ENCODE results near the gene METAP1D.

Gene METAP1D

GRCh38 chr2:172011812-172012575, 12.2 kb downstream of the METAP1D start:
- TF ChIP-seq, protein P1, sequence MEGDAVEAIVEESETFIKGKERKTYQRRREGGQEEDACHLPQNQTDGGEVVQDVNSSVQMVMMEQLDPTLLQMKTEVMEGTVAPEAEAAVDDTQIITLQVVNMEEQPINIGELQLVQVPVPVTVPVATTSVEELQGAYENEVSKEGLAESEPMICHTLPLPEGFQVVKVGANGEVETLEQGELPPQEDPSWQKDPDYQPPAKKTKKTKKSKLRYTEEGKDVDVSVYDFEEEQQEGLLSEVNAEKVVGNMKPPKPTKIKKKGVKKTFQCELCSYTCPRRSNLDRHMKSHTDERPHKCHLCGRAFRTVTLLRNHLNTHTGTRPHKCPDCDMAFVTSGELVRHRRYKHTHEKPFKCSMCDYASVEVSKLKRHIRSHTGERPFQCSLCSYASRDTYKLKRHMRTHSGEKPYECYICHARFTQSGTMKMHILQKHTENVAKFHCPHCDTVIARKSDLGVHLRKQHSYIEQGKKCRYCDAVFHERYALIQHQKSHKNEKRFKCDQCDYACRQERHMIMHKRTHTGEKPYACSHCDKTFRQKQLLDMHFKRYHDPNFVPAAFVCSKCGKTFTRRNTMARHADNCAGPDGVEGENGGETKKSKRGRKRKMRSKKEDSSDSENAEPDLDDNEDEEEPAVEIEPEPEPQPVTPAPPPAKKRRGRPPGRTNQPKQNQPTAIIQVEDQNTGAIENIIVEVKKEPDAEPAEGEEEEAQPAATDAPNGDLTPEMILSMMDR (IDR thresholded peaks at IDR 0.05; ENCODE audit: borderline replicate concordance, insufficient read depth, low read depth, low read length) = no peak

GRCh38 chr2:172012677-172013391, 13.1 kb downstream of the METAP1D start:
- no peak overlapping the region for H3K4me3 ChIP-seq (ENCODE audit: low read depth, low read length)
- TF ChIP-seq, protein P1 (IDR thresholded peaks at IDR 0.05; ENCODE audit: borderline replicate concordance, insufficient read depth, low read depth, low read length) = no peak

More at GRCh38 chr2:172011812-172012575, 12.2 kb downstream of the METAP1D start:
- no peak overlapping the region for H3K4me3 ChIP-seq (ENCODE audit: low read depth, low read length)

DNA sequence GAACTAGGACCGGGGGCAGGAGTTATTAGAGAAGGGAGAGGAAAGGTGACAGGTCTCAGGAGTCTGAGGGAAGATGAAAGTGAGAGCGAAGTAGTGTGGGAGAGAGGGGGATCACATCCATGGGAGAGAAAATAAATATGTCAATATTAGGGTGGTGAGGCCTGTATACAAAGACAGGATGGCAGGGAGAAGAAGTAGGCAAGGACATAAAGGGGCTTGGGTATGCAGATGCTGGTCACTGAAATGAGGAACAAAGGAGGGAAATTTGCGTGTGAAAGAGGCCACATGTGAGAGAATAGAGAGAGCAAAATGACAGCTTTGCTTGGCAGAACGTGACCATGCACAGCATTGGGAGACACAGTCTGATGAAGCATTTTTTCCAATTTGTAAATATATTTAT, 13.6 kb downstream of the METAP1D start:
- H3K4me3 ChIP-seq (ENCODE audit: low read depth, low read length) = no peak overlapping the region
- TF ChIP-seq, protein P1 (IDR thresholded peaks at IDR 0.05; ENCODE audit: borderline replicate concordance, insufficient read depth, low read depth, low read length) = no peak

DNA sequence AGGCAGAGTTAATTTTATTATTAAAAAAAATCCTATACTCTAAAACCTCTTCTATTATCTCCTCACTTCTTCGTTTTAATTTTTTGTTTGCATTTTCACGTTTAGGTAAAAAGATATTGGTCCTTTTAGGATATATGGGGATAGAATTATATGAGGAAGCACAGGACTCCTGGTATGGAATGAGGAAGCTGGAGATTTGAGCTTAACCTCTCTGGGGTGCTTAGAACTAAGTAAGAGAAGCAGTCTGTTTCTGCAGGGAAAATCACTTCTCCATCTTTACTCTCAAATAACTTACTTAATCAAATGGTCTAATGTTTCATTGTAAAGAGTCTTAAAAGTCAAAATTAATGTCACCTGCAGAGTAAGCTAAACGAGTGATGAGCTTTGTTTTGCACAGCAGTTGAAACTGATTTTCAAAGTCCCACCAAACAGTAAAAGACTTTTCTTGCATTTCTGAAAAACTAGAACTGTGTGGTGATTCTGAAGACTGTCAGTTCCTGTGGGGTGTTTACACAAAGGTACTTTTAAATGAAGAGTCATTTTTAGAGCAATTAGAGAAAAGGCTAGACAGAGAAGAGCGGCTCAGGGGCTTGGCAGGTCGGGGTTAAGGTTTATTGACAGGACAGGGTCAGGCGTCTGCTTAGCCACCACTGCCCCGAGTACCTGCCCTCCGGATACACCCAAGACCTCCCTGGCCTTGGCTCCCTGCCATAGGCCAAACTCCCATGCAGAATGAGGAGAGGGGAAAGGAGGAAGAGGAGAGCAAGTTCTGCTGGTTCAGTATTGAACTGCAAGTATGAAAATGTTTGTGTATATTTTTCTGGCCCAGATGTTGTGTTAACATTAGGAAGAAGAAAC, 21.6 kb downstream of the METAP1D start:
- H3K4me3 ChIP-seq (ENCODE audit: low read depth, low read length) = no peak overlapping the region
- TF ChIP-seq, protein P1 (IDR thresholded peaks at IDR 0.05; ENCODE audit: borderline replicate concordance, insufficient read depth, low read depth, low read length) = no peak

DNA sequence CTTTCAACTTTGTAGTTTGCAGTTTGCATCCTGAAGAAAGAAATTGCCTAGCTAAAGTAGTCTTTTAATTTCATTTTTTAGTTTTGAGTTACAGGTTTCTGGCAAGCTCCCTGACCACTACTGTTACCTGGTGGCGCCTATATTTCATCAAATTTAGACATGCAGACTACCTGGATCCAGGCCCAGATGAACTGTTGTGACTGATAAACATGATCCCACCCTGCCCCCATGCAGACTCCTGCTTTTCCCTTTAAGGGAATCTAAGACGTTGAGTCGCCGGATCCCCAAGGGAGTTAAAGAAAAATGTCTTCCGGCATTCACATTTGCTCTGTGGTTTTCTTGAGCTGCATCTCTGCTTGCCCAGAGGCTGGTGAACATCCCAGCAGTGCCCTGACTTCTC, 22.2 kb downstream of the METAP1D start:
- no peak overlapping the region for H3K4me3 ChIP-seq (ENCODE audit: low read depth, low read length)
- TF ChIP-seq, protein P1 (IDR thresholded peaks at IDR 0.05; ENCODE audit: borderline replicate concordance, insufficient read depth, low read depth, low read length) = no peak

DNA sequence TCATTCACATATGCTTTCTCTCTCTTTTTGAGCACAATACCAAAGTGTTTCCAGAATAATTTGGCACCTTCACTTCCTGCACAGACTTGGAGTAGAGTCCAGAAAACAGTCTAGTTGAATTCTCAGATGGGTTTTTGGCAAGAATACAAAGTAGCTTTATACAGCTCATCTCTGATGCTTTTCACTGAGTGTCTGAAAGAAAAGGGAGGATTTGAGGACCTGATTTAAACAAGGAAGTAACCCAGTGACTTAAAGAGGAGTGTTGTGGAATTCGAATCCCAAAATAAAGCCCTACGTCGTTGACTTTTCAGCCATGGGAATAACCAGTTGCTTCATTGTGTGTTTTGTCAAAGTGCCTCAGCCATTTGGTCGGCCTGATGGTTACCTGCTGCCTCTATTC, 31.8 kb downstream of the METAP1D start:
- TF ChIP-seq, protein P1 (IDR thresholded peaks at IDR 0.05; ENCODE audit: borderline replicate concordance, insufficient read depth, low read depth, low read length) = no peak
- H3K4me3 ChIP-seq (ENCODE audit: low read depth, low read length) = no peak overlapping the region
